ENCODE measurements around the gene CASKIN1.

- TF ChIP-seq CTCF (IDR thresholded peaks at IDR 0.05) (no peak), POLR2A (IDR thresholded peaks at IDR 0.05) (no peak)
Measured at GRCh38 chr16:2211923-2212347, 15.5 kb upstream of the CASKIN1 start.

All from lower leg skin (tissue), 3 donors.